Type B pancreatic cell (in vitro differentiated cells): ENCODE measurements around the gene ALCAM. TPM values are rescaled to one million over a fixed set of nuclear protein-coding genes. Genes with fewer than 3 reads are reported as not detected.

Experiments used
- DNase-seq: peaks from one replicate; pipeline ENCODE4 v3.0.0; 2021; ENCODE audit warnings: mixed read lengths; ENCODE audit not compliant: unreplicated experiment; ENCODE audit errors: extremely low spot score
- H3K27ac Mint-ChIP-seq: 2 replicates; pipeline ENCODE4 v1.8.0; 2021; ENCODE audit warnings: mild to moderate bottlenecking, mixed read lengths
- H3K27me3 Mint-ChIP-seq: 2 replicates; pipeline ENCODE4 v1.8.0; 2021; ENCODE audit warnings: mixed read lengths
- H3K36me3 Mint-ChIP-seq: 2 replicates; pipeline ENCODE4 v1.8.0; 2021; ENCODE audit warnings: mixed read lengths
- H3K4me1 Mint-ChIP-seq: one replicate; pipeline ENCODE4 v1.8.0; 2021; ENCODE audit warnings: mixed read lengths; ENCODE audit not compliant: unreplicated experiment
- H3K4me3 Mint-ChIP-seq: 2 replicates; pipeline ENCODE4 v1.8.0; 2021; ENCODE audit warnings: mild to moderate bottlenecking, mixed read lengths
- H3K9me3 Mint-ChIP-seq: 2 replicates; pipeline ENCODE4 v1.8.0; 2021; ENCODE audit warnings: mixed read lengths
- CTCF ChIP-seq: fragments of 200-600 bp; sonication (generic); conservative IDR thresholded peaks from 2 replicates; pipeline ENCODE4 v1.5.0; 2021; ENCODE audit warnings: antibody characterized with exemption, mild to moderate bottlenecking
- total RNA-seq: library from RNA; stranded (reverse); gene quantifications from 2 replicates; pipeline ENCODE4 v1.2.1, GENCODE V29; 2021; ENCODE audit warnings: low replicate concordance

Gene ALCAM
- total RNA-seq, 1 donor from 2014 or later = 101 TPM

- no peak for TF ChIP-seq CTCF
- Mint-ChIP-seq H3K27ac (no peak overlapping the region), H3K36me3 (no peaks in the 10 kb centered on the region), H3K27me3 (no peaks in the 10 kb centered on the region), H3K4me3 (no peak overlapping the region), H3K4me1 (peaks cover 23% of the 10 kb centered on the region), H3K9me3 (no peaks in the 10 kb centered on the region)
- no peak for DNase-seq
Observed at GRCh38 chr3:105614288-105615030, 247.8 kb downstream of the ALCAM start.

- Mint-ChIP-seq H3K9me3 (no peaks in the 10 kb centered on the region), H3K4me3 (no peak overlapping the region), H3K36me3 (no peaks in the 10 kb centered on the region), H3K27me3 (no peaks in the 10 kb centered on the region), H3K4me1 (peaks cover 23% of the 10 kb centered on the region), H3K27ac (no peak overlapping the region)
- TF ChIP-seq CTCF = no peak
- no peak for DNase-seq
Observed at GRCh38 chr3:105615814-105616213, 249.1 kb downstream of the ALCAM start.

- peaks cover 19% of the 10 kb centered on the region for H3K4me1 Mint-ChIP-seq
- no peaks in the 10 kb centered on the region for H3K9me3 Mint-ChIP-seq
- no peak overlapping the region for H3K4me3 Mint-ChIP-seq
- H3K27me3 Mint-ChIP-seq = no peaks in the 10 kb centered on the region
- no peak for TF ChIP-seq CTCF
- no peak for DNase-seq
- no peaks in the 10 kb centered on the region for H3K36me3 Mint-ChIP-seq
- no peak overlapping the region for H3K27ac Mint-ChIP-seq
Observed at GRCh38 chr3:105616374-105617121, 249.8 kb downstream of the ALCAM start.

GRCh38 chr3:105618556-105618955 is 251.8 kb downstream of the ALCAM start:
- Mint-ChIP-seq H3K27ac (no peak overlapping the region), H3K36me3 (no peaks in the 10 kb centered on the region), H3K4me1 (peaks cover 10% of the 10 kb centered on the region), H3K4me3 (no peak overlapping the region), H3K9me3 (no peaks in the 10 kb centered on the region), H3K27me3 (no peaks in the 10 kb centered on the region)
- no peak for TF ChIP-seq CTCF
- DNase-seq = no peak

- no peak for TF ChIP-seq CTCF
- no peak for DNase-seq
- H3K4me3 Mint-ChIP-seq = no peak overlapping the region
- H3K27me3 Mint-ChIP-seq = no peaks in the 10 kb centered on the region
- no peaks in the 10 kb centered on the region for H3K9me3 Mint-ChIP-seq
- H3K4me1 Mint-ChIP-seq = peaks cover 10% of the 10 kb centered on the region
- no peaks in the 10 kb centered on the region for H3K36me3 Mint-ChIP-seq
- H3K27ac Mint-ChIP-seq = no peak overlapping the region
Observed at GRCh38 chr3:105619651-105620050, 252.9 kb downstream of the ALCAM start.
